ENCODE results near the gene OLA1. TPM values are rescaled to one million over a fixed set of nuclear protein-coding genes. Genes with fewer than 3 reads are reported as not detected.

Gene OLA1
- total RNA-seq, 1 experiment from 2014 or later, result 182 TPM

DNA sequence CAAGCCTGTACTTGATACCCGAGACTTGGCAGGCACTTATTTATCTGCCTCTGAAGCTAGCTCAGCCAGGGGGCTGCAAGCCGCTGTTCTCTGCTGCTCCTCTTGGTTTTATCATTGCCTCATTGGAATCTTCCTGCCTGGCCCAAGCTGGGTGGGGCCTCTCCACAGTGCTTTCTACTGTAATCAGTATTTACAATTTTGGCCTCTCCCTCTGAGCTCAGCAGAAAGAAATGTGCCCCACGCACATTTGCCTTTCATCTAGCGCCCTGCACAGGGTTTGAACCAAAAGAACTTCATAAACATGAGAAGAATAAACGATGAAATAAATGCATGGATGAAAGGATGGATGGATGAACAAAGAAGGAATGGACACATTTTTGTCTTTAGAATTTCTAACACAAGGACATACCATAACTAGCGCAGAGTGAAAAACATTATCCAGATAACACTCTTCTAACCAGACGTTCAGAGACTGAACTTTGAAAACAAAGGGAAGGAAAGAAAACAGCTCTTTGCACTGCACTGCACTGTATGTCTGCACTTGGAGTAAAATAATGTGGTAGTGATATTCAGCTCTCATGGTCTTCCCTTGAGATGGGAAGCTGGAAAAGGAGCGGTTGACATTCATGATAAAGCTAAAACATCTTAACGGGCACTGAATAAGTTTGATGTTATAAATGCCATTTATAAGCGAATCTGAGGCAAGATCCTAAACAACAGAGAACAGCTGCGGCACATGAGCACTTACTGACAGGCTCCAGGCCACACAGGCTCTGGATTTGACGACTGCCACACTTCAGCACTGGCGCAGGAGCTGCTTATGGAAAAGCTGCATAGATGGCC lies 196.4 kb downstream of the OLA1 start:
- Histone ChIP-seq H3K27me3 (ENCODE audit: low read length) (no peaks in the 10 kb centered on the region), H3K4me3 (ENCODE audit: low read length) (peak overlapping the region; percentile 28; the same call in 1 of the 2 replicates), H2AFZ (ENCODE audit: low read length) (peak overlapping the region; percentile 56), H3K9me3 (ENCODE audit: low read length) (no peaks in the 10 kb centered on the region), H3K9me2 (replicated peaks; ENCODE audit: low read length) (no peaks in the 10 kb centered on the region), H3K4me2 (ENCODE audit: low read length) (peak overlapping the region; percentile 71), H3K36me3 (ENCODE audit: low read depth, low read length) (no peaks in the 10 kb centered on the region), H3K9ac (ENCODE audit: low read length) (no peak overlapping the region; the same call in 1 of the 2 replicates), H3K79me2 (ENCODE audit: low read length) (no peaks in the 10 kb centered on the region), H3K4me1 (ENCODE audit: insufficient read depth, low read length) (peaks cover 26% of the 10 kb centered on the region), H3F3A (ENCODE audit: low read length, unreplicated experiment) (no peaks in the 10 kb centered on the region), H4K20me1 (ENCODE audit: low read length) (no peaks in the 10 kb centered on the region), H3K27ac (ENCODE audit: low read length) (peak overlapping the region; percentile 46)
- no peak for TF ChIP-seq EZH2 (IDR thresholded peaks at IDR 0.05; ENCODE audit: low read length, unreplicated experiment)
- TF ChIP-seq, protein P1, sequence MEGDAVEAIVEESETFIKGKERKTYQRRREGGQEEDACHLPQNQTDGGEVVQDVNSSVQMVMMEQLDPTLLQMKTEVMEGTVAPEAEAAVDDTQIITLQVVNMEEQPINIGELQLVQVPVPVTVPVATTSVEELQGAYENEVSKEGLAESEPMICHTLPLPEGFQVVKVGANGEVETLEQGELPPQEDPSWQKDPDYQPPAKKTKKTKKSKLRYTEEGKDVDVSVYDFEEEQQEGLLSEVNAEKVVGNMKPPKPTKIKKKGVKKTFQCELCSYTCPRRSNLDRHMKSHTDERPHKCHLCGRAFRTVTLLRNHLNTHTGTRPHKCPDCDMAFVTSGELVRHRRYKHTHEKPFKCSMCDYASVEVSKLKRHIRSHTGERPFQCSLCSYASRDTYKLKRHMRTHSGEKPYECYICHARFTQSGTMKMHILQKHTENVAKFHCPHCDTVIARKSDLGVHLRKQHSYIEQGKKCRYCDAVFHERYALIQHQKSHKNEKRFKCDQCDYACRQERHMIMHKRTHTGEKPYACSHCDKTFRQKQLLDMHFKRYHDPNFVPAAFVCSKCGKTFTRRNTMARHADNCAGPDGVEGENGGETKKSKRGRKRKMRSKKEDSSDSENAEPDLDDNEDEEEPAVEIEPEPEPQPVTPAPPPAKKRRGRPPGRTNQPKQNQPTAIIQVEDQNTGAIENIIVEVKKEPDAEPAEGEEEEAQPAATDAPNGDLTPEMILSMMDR (conservative IDR thresholded peaks at IDR 0.05; ENCODE audit: low read depth, low read length), result peak; percentile 14; the same call in 1 of the 2 replicates
- CTCF ChIA-PET, result interaction anchor here (0.5 to 1.1 kb wide), 4 partner anchors 90 to 697 kb away, joined by 3 to 5 read pairs (median 4); partner anchors contain the start of gene CDCA7
- DNase-seq (peak; percentile 86), ATAC-seq (peak; percentile 97)
- TSS peak; percentile 67 for BruUV-seq (replicated peaks)
- POLR2A ChIA-PET (ENCODE audit: unreplicated experiment), result interaction anchor here (0.6 kb wide), 1 partner anchor 466 kb away, joined by 4 read pairs; no protein-coding TSS in a partner anchor
- intact Hi-C loops (cut with micrococcal nuclease), result no loop called here

- H2AFZ ChIP-seq (ENCODE audit: low read length), result no peak overlapping the region
- H3K79me2 ChIP-seq (ENCODE audit: low read length), result no peaks in the 10 kb centered on the region
- no peaks in the 10 kb centered on the region for H4K20me1 ChIP-seq (ENCODE audit: low read length)
- H3K27ac ChIP-seq (ENCODE audit: low read length), result peak overlapping the region; percentile 46
- no peaks in the 10 kb centered on the region for H3F3A ChIP-seq (ENCODE audit: low read length, unreplicated experiment)
- POLR2A ChIA-PET (ENCODE audit: unreplicated experiment), result no interaction called here
- no peaks in the 10 kb centered on the region for H3K36me3 ChIP-seq (ENCODE audit: low read depth, low read length)
- no peak overlapping the region for H3K4me3 ChIP-seq (ENCODE audit: low read length)
- H3K4me1 ChIP-seq (ENCODE audit: insufficient read depth, low read length), result peaks cover 26% of the 10 kb centered on the region
- intact Hi-C loops (cut with micrococcal nuclease), result no loop called here
- no peaks in the 10 kb centered on the region for H3K9me3 ChIP-seq (ENCODE audit: low read length)
- no peak overlapping the region; the same call in 1 of the 2 replicates for H3K9ac ChIP-seq (ENCODE audit: low read length)
- no peaks in the 10 kb centered on the region for H3K27me3 ChIP-seq (ENCODE audit: low read length)
- H3K9me2 ChIP-seq (replicated peaks; ENCODE audit: low read length), result no peaks in the 10 kb centered on the region
- peak overlapping the region; percentile 71 for H3K4me2 ChIP-seq (ENCODE audit: low read length)
- DNase-seq (no peak), ATAC-seq (no peak)
- CTCF ChIA-PET, result interaction anchor here (0.8 to 1.1 kb wide), 3 partner anchors 89 to 290 kb away, joined by 3 to 5 read pairs (median 3); no protein-coding TSS in a partner anchor
- no TSS peak for BruUV-seq (replicated peaks)
- TF ChIP-seq EZH2 (IDR thresholded peaks at IDR 0.05; ENCODE audit: low read length, unreplicated experiment) (no peak), EZH2phosphoT487 (IDR thresholded peaks at IDR 0.05; ENCODE audit: borderline replicate concordance, low read length) (no peak)
- TF ChIP-seq, protein P1 (conservative IDR thresholded peaks at IDR 0.05; ENCODE audit: low read depth, low read length), result no peak
Observed at GRCh38 chr2:174051068-174051467, 197.3 kb downstream of the OLA1 start.

DNA sequence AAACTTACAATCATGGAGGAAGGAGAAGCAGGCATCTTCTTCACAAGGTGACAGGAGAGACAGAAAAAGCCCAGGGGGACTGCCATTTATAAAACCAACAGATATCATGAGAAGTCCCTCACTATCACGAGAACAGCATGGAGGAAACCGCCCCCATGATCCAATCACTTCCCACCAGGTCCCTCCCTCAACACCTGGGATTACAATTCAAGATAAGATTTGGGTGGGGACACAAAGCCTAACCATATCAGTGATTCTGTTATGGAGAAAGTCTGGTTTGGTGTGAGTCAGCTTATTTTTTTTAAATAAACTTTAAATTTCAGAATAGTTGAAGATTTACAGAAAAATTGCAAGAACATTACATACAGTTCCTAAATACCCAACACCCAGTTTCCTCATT lies 198.4 kb downstream of the OLA1 start:
- intact Hi-C loops (cut with micrococcal nuclease), result loop anchor here (10.0 kb wide), 1 partner anchor 165 kb away; no protein-coding TSS in a partner anchor
- BruUV-seq (replicated peaks), result no TSS peak
- no peak overlapping the region for H3K27ac ChIP-seq (ENCODE audit: low read length)
- TF ChIP-seq EZH2phosphoT487 (IDR thresholded peaks at IDR 0.05; ENCODE audit: borderline replicate concordance, low read length), result no peak
- no peaks in the 10 kb centered on the region for H3K36me3 ChIP-seq (ENCODE audit: low read depth, low read length)
- no peaks in the 10 kb centered on the region for H3K9me3 ChIP-seq (ENCODE audit: low read length)
- no peaks in the 10 kb centered on the region for H3K27me3 ChIP-seq (ENCODE audit: low read length)
- H4K20me1 ChIP-seq (ENCODE audit: low read length), result no peaks in the 10 kb centered on the region
- no peaks in the 10 kb centered on the region for H3F3A ChIP-seq (ENCODE audit: low read length, unreplicated experiment)
- DNase-seq (no peak), ATAC-seq (no peak)
- no peaks in the 10 kb centered on the region for H3K9me2 ChIP-seq (replicated peaks; ENCODE audit: low read length)
- H2AFZ ChIP-seq (ENCODE audit: low read length), result no peak overlapping the region
- H3K4me1 ChIP-seq (ENCODE audit: insufficient read depth, low read length), result peaks cover 26% of the 10 kb centered on the region
- ChIA-PET POLR2A (ENCODE audit: unreplicated experiment) (no interaction called here), CTCF (interaction anchor here (0.6 kb wide), 1 partner anchor 940 kb away, joined by 9 read pairs; no protein-coding TSS in a partner anchor)
- H3K9ac ChIP-seq (ENCODE audit: low read length), result no peak overlapping the region
- H3K79me2 ChIP-seq (ENCODE audit: low read length), result no peaks in the 10 kb centered on the region
- no peak overlapping the region for H3K4me3 ChIP-seq (ENCODE audit: low read length)
- H3K4me2 ChIP-seq (ENCODE audit: low read length), result no peak overlapping the region

Measured in PC-3 (cell line).